HCT116 (cell line): ENCODE results near the gene TMEM115. TPM values are rescaled to one million over a fixed set of nuclear protein-coding genes. Genes with fewer than 3 reads are reported as not detected.

Source experiments
- ATAC-seq: fragments of 200-7000 bp; cut with Tn5 transposase; 2 replicates; pipeline ENCODE4 v1.9.1; 2020; ENCODE audit warnings: mild to moderate bottlenecking, moderate library complexity
- BruUV-seq: library from RNA; stranded (reverse); fragments of 400-500 nt; replicated peaks from 2 replicates; lab custom pipeline; 2021; lab: Mats Ljungman, UMichigan
- CTCF ChIA-PET: fragments of 300-600 bp; sonication (Branson Sonifier 250); formaldehyde crosslinking; loops from one replicate; lab custom pipeline; 2021; ENCODE audit warnings: antibody characterized with exemption; lab: Charles Lee
- POLR2A ChIA-PET: fragments of 300-600, 350-600 bp; sonication (Branson Sonifier 250); formaldehyde crosslinking; loops from one replicate; lab custom pipeline; 2021; ENCODE audit warnings: antibody characterized with exemption; lab: Charles Lee
- RAD21 ChIA-PET, 2 experiments: fragments of 300-600 bp; sonication (Branson Sonifier 250); formaldehyde crosslinking; loops; one replicate each; lab custom pipeline; 2023; ENCODE audit warnings: low total read pairs in 2 of 2; ENCODE audit not compliant: uncharacterized antibody in 2 of 2, unreplicated experiment in 2 of 2, low non-redundant PET in 1 of 2; lab: Charles Lee
- DNase-seq: peaks from one replicate; pipeline ENCODE4 v3.0.0-alpha.2; 2010; ENCODE audit warnings: low read depth, low spot score
- H2AFZ ChIP-seq: fragments of 200-600 bp; shearing (Covaris generic), sonication (generic); 2 replicates; pipeline ENCODE4 v1.6.1; 2017; ENCODE audit warnings: low read depth, mixed run types, mixed read lengths, antibody characterized with exemption, low read length; ENCODE audit not compliant: poor library complexity, severe bottlenecking
- H3K27ac ChIP-seq: 2 replicates; pipeline ENCODE4 v1.5.1; 2012; ENCODE audit warnings: low read depth, low read length
- H3K27me3 ChIP-seq: fragments of 200-600 bp; sonication (generic); 2 replicates; pipeline ENCODE4 v1.6.1; 2016; ENCODE audit warnings: mixed run types, low read length, mixed read lengths; ENCODE audit not compliant: insufficient read depth
- H3K36me3 ChIP-seq, 2 experiments: fragments of 200-500 bp in 1 of 2; fragments of 200-600 bp in 1 of 2; sonication (Bioruptor generic) in 1 of 2; sonication (generic) in 1 of 2; 2 replicates each; pipeline versions ENCODE4 v1.5.1 to v1.6.1; 2014 to 2016; ENCODE audit warnings: low read length in 2 of 2, inconsistent platforms in 1 of 2, mixed read lengths in 1 of 2, mixed run types in 1 of 2; ENCODE audit not compliant: insufficient read depth in 2 of 2, control insufficient read depth in 1 of 2
- H3K4me1 ChIP-seq, 2 experiments: fragments of 200-600 bp in 1 of 2; sonication (generic) in 1 of 2; 2 replicates each; pipeline versions ENCODE4 v1.5.1 to v1.6.1; 2012 to 2017; ENCODE audit warnings: low read length in 2 of 2, inconsistent platforms in 1 of 2, mild to moderate bottlenecking in 1 of 2, mixed read lengths in 1 of 2, mixed run types in 1 of 2, moderate library complexity in 1 of 2; ENCODE audit not compliant: insufficient read depth in 2 of 2, control insufficient read depth in 1 of 2
- H3K4me2 ChIP-seq: fragments of 200-600 bp; sonication (generic); 2 replicates; pipeline ENCODE4 v1.6.1; 2017; ENCODE audit warnings: mixed run types, low read length, mixed read lengths
- H3K4me3 ChIP-seq, 2 experiments: fragments of 200-600 bp in 1 of 2; sonication (generic) in 1 of 2; replicated peaks in 1 of 2; 2 replicates each; pipeline ENCODE4 v1.5.1; 2011 to 2016; ENCODE audit warnings: low read length in 2 of 2, control low read depth in 1 of 2, low read depth in 1 of 2, mild to moderate bottlenecking in 1 of 2, mixed read lengths in 1 of 2, mixed run types in 1 of 2
- H3K79me2 ChIP-seq: fragments of 200-600 bp; sonication (generic); 2 replicates; pipeline ENCODE4 v1.6.1; 2017; ENCODE audit warnings: mild to moderate bottlenecking, mixed run types, low read length, moderate library complexity, mixed read lengths; ENCODE audit not compliant: insufficient read depth
- H3K9ac ChIP-seq: fragments of 200-600 bp; sonication (generic); 2 replicates; pipeline ENCODE4 v1.6.1; 2016; ENCODE audit warnings: low read length, mixed read lengths
- H3K9me2 ChIP-seq: fragments of 200-600 bp; sonication (generic), shearing (Covaris generic); 2 replicates; pipeline ENCODE4 v1.6.1; 2017; ENCODE audit warnings: mixed run types, mild to moderate bottlenecking, moderate library complexity; ENCODE audit not compliant: insufficient read depth
- H3K9me3 ChIP-seq, 2 experiments: fragments of 200-500 bp in 1 of 2; fragments of 200-600 bp in 1 of 2; sonication (Bioruptor generic) in 1 of 2; sonication (generic) in 1 of 2; 2 replicates each; pipeline ENCODE4 v1.6.1; 2014 to 2017; ENCODE audit warnings: low read length in 2 of 2, mixed read lengths in 2 of 2, inconsistent platforms in 1 of 2, low read depth in 1 of 2, mild to moderate bottlenecking in 1 of 2, mixed run types in 1 of 2, moderate library complexity in 1 of 2; ENCODE audit not compliant: control insufficient read depth in 1 of 2, insufficient read depth in 1 of 2
- H4K20me1 ChIP-seq: fragments of 200-600 bp; sonication (generic), shearing (Covaris generic); 2 replicates; pipeline ENCODE4 v1.6.1; 2017; ENCODE audit warnings: mixed run types, mild to moderate bottlenecking, moderate library complexity; ENCODE audit not compliant: insufficient read depth
- CBX3 ChIP-seq: IDR thresholded peaks from 2 replicates; pipeline ENCODE4 v1.6.1; 2012; ENCODE audit warnings: low read depth
- CEBPB ChIP-seq: IDR thresholded peaks from 2 replicates; pipeline ENCODE4 v1.6.1; 2012; ENCODE audit warnings: low read depth
- EGR1 ChIP-seq: IDR thresholded peaks from 2 replicates; pipeline ENCODE4 v1.6.1; 2012; ENCODE audit warnings: low read depth
- EZH2 ChIP-seq: fragments of 200-600 bp; sonication (generic); IDR thresholded peaks from 2 replicates; pipeline ENCODE4 v1.6.1; 2017; ENCODE audit warnings: antibody characterized with exemption, mixed run types
- EZH2phosphoT487 ChIP-seq: fragments of 200-600 bp; IDR thresholded peaks from 2 replicates; pipeline ENCODE4 v1.6.1; 2018; ENCODE audit warnings: antibody characterized with exemption, borderline replicate concordance
- JUND ChIP-seq: IDR thresholded peaks from 2 replicates; pipeline ENCODE4 v1.6.1; 2012
- POLR2A ChIP-seq: IDR thresholded peaks from 2 replicates; pipeline ENCODE4 v1.7.0; 2011; ENCODE audit warnings: borderline replicate concordance; ENCODE audit not compliant: insufficient read depth, insufficient read length; ENCODE audit errors: extremely low read depth
- POLR2AphosphoS5 ChIP-seq: IDR thresholded peaks from 2 replicates; pipeline ENCODE4 v1.6.1; 2011; ENCODE audit warnings: mild to moderate bottlenecking, low read depth, low read length, moderate library complexity
- RAD21 ChIP-seq: IDR thresholded peaks from 2 replicates; pipeline ENCODE4 v1.6.1; 2012; ENCODE audit warnings: low read depth, mild to moderate bottlenecking
- REST ChIP-seq: IDR thresholded peaks from 2 replicates; pipeline ENCODE4 v1.6.1; 2012; ENCODE audit warnings: low read depth
- SIN3A ChIP-seq: IDR thresholded peaks from 2 replicates; pipeline ENCODE4 v1.6.1; 2012; ENCODE audit warnings: low read depth
- SP1 ChIP-seq: IDR thresholded peaks from 2 replicates; pipeline ENCODE4 v1.6.1; 2012; ENCODE audit warnings: low read depth
- SRF ChIP-seq: IDR thresholded peaks from 2 replicates; pipeline ENCODE4 v1.6.1; 2012; ENCODE audit warnings: low read depth
- YY1 ChIP-seq: IDR thresholded peaks from 2 replicates; pipeline ENCODE4 v1.6.1; 2011; ENCODE audit warnings: low read length, low read depth, moderate library complexity, mild to moderate bottlenecking; ENCODE audit not compliant: insufficient replicate concordance; ENCODE audit errors: extremely low read depth
- ZFX ChIP-seq: fragments of 450-650 bp; IDR thresholded peaks from 2 replicates; pipeline ENCODE4 v1.6.1; 2017
- ZNF274 ChIP-seq: fragments of 200-500 bp; sonication (Bioruptor generic); IDR thresholded peaks from 2 replicates; pipeline ENCODE4 v1.6.1; 2014; ENCODE audit warnings: mild to moderate bottlenecking, low read depth, low read length, inconsistent platforms
- intact Hi-C: fragments of 100-400 bp; cut with micrococcal nuclease; formaldehyde crosslinking; loops from 2 replicates; pipeline ENCODE4 v1.10.0; 2022
- total RNA-seq: library from RNA; stranded (reverse); gene quantifications from one replicate; pipeline ENCODE4 v1.2.1, GENCODE V29; 2021; ENCODE audit not compliant: unreplicated experiment
- TF ChIP-seq, protein P1 (sequence below): IDR thresholded peaks from 2 replicates; pipeline ENCODE4 v1.6.1; 2012

The TMEM115 gene
- total RNA-seq, 1 experiment from 2014 or later = 24.6 TPM

GRCh38 chr3:50323614-50324199 is 35.6 kb downstream of the TMEM115 start:
- H3K9ac ChIP-seq = no peak overlapping the region
- POLR2A ChIA-PET = interaction anchor here (1.0 to 1.3 kb wide), 2 partner anchors 13 to 14 kb away, joined by 4 to 6 read pairs; no protein-coding TSS in a partner anchor

DNA sequence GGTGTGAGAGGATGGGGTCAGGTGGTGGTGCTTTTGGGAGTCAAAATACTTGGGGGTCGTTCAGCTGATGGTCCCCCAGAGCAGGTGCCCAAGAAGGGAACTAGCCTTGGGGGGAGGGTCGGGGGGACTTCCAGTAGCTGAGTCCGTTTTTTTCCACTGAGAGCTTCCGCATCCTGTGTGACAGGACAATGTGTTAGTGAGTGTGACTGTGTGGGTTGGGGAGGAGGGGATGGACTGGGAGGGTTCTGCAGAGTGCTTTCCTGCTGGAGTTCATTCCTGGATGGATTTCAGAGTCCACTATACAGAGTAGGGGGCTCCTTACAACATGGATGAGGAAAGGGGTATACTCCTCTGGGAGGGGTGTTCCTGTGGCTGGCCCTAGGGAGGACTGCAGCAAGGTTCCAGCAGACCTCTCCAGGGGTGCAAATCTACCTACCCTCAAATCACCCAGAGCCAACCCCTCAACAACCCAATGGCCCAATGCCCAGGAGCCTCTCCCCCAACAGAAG is 36.2 kb downstream of the TMEM115 start:
- no TSS peak for BruUV-seq
- intact Hi-C loops = no loop called here
- Histone ChIP-seq H2AFZ (no peak overlapping the region), H3K36me3 (peaks cover 9 to 25% of the 10 kb centered on the region in 2 experiments; a peak in 2 of 4 replicates), H3K27ac (peak overlapping the region; percentile 93; the same call in 1 of the 2 replicates), H3K4me1 (peaks cover 41 to 67% of the 10 kb centered on the region in 2 experiments), H3K9ac (no peak overlapping the region), H3K9me2 (no peaks in the 10 kb centered on the region), H4K20me1 (no peaks in the 10 kb centered on the region), H3K9me3 (no peaks in the 10 kb centered on the region), H3K4me3 (no peak overlapping the region), H3K4me2 (no peak overlapping the region), H3K27me3 (no peaks in the 10 kb centered on the region), H3K79me2 (peaks cover 56% of the 10 kb centered on the region)
- ChIA-PET RAD21 (interaction anchor here in 1 of 2 experiments (1.5 kb wide), 1 partner anchor 24 kb away, joined by 4 read pairs; the partner anchor contains the start of genes HYAL3 and NAA80), POLR2A (interaction anchor here (1.3 kb wide), 1 partner anchor 14 kb away, joined by 4 read pairs; no protein-coding TSS in a partner anchor), CTCF (interaction anchor here (0.8 kb wide), 1 partner anchor 46 kb away, joined by 3 read pairs; no protein-coding TSS in a partner anchor)
- ATAC-seq = no peak
- DNase-seq = no peak
- TF ChIP-seq EGR1 (no peak), SP1 (no peak), RAD21 (no peak), CEBPB (no peak), EZH2phosphoT487 (no peak), REST (no peak), EZH2 (no peak), CBX3 (no peak), SIN3A (no peak), YY1 (no peak), ZFX (no peak)
- TF ChIP-seq, protein P1, sequence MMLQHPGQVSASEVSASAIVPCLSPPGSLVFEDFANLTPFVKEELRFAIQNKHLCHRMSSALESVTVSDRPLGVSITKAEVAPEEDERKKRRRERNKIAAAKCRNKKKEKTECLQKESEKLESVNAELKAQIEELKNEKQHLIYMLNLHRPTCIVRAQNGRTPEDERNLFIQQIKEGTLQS = no peak

More at GRCh38 chr3:50323614-50324199, 35.6 kb downstream of the TMEM115 start:
- intact Hi-C loops = loop anchor here (1.0 to 2.0 kb wide), 3 partner anchors 20 to 63 kb away; partner anchors contain the start of gene HYAL1
- no peaks in the 10 kb centered on the region for H4K20me1 ChIP-seq
- H2AFZ ChIP-seq = no peak overlapping the region
- H3K79me2 ChIP-seq = peaks cover 51% of the 10 kb centered on the region
- H3K9me3 ChIP-seq = no peaks in the 10 kb centered on the region
- no peak overlapping the region for H3K4me2 ChIP-seq
- no peaks in the 10 kb centered on the region for H3K9me2 ChIP-seq
- no peak for ATAC-seq
- no peak overlapping the region for H3K4me3 ChIP-seq
- H3K4me1 ChIP-seq = peaks cover 38 to 67% of the 10 kb centered on the region in 2 experiments
- H3K27ac ChIP-seq = peak overlapping the region; percentile 93; the same call in 1 of the 2 replicates
- no TSS peak for BruUV-seq
- peaks cover 9 to 19% of the 10 kb centered on the region in 2 experiments; a peak in 2 of 4 replicates for H3K36me3 ChIP-seq
- ChIA-PET RAD21 (interaction anchor here (0.8 to 1.5 kb wide), 2 partner anchors 20 to 24 kb away, joined by 3 to 4 read pairs; partner anchors contain the start of genes HYAL1 (in 1 of the 2), HYAL3 (in 1 of the 2) and NAA80 (in 1 of the 2)), CTCF (interaction anchor here (0.6 to 1.8 kb wide), 13 partner anchors 10 to 129 kb away, joined by 3 to 14 read pairs (median 4); partner anchors contain the start of genes HYAL1, IFRD2, LSMEM2 and RASSF1)
- H3K27me3 ChIP-seq = no peaks in the 10 kb centered on the region
- DNase-seq = no peak
- no peak for TF ChIP-seq EZH2phosphoT487
- TF ChIP-seq CEBPB = no peak
- no peak for TF ChIP-seq SRF
- TF ChIP-seq POLR2AphosphoS5 = no peak
- no peak for TF ChIP-seq POLR2A
- TF ChIP-seq SIN3A = no peak
- TF ChIP-seq CBX3 = no peak
- TF ChIP-seq JUND = no peak
- no peak for TF ChIP-seq RAD21
- TF ChIP-seq ZNF274 = no peak
